HG03460 (cell line): ENCODE results near the gene CBLN1.
"Not testable (repeated sequence)": the region's sequence is repeated elsewhere in the genome, so short reads cannot be mapped to it uniquely, and the experiment has no call there.

Experiments
- ATAC-seq: cut with Tn5 transposase; IDR thresholded peaks from one replicate; pipeline ENCODE4 v1.9.1; 2021; ENCODE audit not compliant: unreplicated experiment

The CBLN1 gene

DNA sequence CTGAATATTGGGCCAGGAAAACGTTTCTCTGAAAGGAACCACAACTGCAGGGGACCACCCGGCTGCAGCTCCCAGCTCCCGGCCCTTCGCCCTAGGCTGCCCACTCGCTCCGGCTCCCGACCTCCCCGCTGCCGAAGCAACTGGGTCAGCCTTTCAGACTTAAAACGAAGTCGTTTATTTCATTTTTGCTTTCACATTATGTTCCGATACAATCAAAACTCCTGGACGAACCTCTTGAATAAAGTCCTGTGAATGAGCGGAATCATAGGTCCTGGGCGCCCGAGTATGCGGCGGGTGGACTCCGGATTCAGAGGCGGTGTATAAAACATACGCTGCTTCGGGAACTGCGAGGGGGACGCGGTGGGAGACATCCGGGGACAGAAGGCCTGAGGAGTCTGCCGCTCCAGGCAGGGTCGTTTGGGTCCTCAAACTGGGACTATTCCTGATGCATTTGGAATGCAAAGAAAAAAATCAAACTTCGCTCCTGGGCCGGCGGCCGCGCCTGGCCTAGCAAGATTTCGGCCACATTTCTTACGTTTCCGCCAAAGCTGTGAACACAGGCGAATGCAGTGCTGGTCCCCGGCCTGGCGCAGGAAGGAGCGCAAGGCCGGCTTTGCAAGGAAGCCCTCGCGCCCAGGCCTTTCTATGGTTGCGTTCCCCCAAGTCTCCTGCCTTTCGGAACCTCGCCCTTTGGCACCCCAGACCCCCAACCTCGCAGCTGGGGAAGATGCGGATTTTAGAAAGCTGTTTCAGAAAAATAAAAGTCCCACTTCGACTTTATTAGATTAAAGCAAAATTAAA lies 3.7 kb downstream of the CBLN1 start:
- no peak for ATAC-seq

DNA sequence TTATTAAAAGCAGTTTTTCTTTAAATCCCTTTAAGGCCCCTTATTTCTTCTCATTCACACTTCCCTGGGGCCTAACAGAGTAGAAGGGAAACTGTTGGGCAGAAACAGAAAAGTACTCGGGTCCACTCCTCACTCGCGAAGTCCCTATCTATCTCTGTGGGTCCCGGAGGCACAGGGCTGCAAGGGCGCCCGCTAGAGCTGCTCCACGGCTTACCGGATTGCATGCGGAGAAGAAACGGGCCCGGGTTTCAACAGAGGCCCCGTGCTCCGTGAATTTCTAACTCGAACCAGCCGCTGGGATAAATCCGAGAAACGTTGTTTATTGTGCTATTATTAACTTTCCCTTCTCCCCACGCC lies 4.3 kb downstream of the CBLN1 start:
- ATAC-seq, result no peak

GRCh38 chr16:49276646-49277385 lies 4.8 kb downstream of the CBLN1 start:
- ATAC-seq, result no peak

DNA sequence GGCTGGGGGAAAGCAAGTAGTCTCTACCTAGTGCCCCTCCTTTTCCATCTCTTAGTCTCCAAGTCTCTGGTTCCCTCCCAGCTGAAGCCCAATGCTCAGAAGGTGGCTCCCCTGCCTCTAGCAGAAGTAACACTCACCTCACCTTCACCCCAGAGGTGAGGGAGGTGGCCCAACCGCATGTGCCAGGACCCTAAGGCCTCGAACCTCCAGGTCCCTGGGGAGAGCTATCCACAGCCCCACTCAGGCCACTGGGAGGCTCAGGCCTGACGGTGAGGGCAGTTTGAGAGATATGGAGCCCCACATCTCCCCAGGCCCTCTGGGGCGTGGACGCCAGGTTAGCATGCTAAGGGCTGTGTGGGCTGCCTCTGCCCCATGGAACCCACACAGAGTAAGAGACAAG lies 5.8 kb downstream of the CBLN1 start:
- ATAC-seq, result no peak

DNA sequence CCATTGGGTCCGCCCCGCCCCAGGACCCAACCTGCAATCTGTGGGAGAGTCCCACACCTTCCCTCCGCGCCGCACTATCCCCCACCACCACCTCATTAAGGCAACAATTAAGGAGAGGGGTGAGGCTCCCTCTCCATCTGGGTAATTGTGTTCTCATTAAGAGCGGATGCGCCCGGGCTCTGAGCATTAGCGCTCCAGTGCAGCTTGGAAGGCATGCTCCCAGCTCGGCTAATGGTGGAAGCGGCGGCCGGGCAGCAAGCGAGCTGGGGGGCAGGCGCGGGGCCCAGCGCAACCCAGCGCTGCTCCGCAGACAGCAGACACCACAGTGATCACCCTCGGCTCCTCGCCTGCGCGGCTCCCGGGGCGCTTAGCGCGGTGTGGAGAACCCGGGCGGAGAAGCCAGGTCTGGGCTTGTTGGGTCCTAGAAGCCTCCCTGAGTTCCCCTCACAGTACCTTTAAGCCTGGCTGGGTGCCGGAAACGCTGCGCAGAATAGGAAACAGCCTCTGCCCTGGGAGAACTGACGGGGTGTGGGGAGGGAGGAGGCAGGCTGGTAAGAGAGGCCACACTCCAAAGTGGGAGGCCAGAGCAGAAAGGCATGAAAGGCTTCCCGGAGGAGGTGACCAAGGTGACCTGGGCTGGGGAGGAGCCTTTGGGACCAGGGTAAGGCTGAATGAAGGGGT lies 6.4 kb downstream of the CBLN1 start:
- no peak for ATAC-seq

- ATAC-seq, result no peak
Measured at GRCh38 chr16:49274591-49274990, 7.0 kb downstream of the CBLN1 start.

- no peak for ATAC-seq
Measured at GRCh38 chr16:49273771-49274170, 7.9 kb downstream of the CBLN1 start.

DNA sequence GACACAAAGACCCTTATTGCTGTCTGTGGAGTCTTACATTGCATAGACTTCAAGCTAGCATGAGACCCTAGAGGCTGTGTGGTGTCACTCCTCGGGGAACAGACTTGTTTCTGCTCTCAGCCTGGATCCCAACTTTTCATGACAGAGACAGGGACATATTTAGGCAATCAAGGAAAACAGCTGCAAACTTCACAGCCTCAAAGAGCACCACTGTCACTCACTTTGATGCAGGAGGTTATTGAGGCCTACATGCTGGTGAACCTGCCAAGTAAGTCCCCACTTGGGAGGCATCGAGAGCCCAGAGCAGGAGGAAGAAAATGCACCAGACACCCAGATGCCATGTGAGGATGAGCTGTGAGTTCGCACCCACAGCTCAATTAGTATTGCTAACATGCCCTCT lies 10.3 kb downstream of the CBLN1 start:
- ATAC-seq, result no peak

GRCh38 chr16:49269201-49269600 lies 12.4 kb downstream of the CBLN1 start:
- no peak for ATAC-seq

DNA sequence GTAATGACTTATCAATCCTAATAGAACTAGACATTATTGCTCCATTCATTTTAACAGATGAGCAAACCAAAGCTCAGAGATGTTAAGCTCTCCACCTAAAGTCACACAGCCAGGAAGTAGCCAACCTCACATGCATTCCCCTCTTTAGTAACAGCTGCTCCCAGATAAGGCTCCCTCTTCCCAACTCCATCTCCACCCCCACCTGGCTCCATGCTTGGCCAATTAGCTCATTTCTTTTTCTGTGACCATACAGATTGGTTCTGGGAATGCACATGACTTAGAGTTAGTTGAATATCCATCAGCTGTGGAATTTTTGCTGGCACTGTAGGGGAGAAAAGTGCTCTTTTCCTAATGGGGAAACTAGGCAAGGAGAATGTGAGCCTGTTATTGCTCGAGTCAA lies 13.0 kb downstream of the CBLN1 start:
- no peak for ATAC-seq

GRCh38 chr16:49262501-49262900 lies 19.1 kb downstream of the CBLN1 start:
- no peak for ATAC-seq

GRCh38 chr16:49261930-49262329 lies 19.7 kb downstream of the CBLN1 start:
- no peak for ATAC-seq

DNA sequence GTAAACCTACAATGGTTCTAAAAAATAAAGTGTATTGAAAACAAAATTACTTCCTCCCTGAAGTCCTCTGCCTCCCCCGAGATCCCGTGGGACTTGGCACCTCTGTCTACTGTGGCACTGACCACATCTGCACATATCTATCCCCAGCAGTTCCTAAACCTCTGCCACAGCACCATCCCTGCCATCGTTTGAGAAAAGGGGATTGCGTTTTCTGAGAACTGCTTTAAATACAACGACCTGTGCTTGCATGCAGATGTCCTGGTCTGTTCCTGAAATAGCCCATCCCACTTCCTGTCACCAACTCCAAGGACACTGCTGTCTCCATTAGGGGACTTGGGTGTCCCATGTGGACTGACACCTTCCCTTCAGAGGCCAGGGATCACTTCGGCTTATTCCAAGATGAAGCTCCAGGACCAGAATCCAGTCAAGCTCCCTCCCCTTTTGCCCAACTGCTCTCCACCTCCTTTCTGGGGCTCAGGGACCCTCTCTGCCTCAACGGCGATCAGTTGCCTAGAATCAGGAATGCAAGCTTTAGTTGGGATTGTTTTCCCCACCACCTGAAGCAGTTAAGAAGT lies 20.6 kb downstream of the CBLN1 start:
- ATAC-seq, result no peak

DNA sequence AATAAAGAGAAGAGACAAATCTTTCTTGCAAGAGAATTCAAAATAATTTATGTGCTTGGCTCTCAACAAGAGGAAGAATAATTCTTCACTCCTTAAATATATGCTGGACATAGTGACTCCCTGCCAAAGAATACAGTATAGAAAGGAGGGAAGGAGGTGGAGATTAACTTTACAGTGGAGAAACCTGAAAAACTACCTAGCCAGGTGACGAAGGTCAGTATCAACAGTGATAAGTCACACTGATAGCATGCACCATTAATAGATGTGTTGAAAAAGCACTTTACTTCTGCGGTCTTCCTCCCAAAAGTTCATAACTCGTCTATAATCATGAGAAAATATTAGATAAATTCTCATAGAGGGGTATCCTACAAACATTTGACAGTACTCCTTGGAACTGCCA lies 21.4 kb downstream of the CBLN1 start:
- no peak for ATAC-seq

- no peak for ATAC-seq
Measured at GRCh38 chr16:49259330-49259729, 22.3 kb downstream of the CBLN1 start.

- ATAC-seq, result no peak
Measured at GRCh38 chr16:49250689-49251088, 30.9 kb downstream of the CBLN1 start.

- no peak for ATAC-seq
Measured at GRCh38 chr16:49248227-49248626, 33.4 kb downstream of the CBLN1 start.

- no peak for ATAC-seq
Measured at GRCh38 chr16:49236216-49236615, 45.4 kb downstream of the CBLN1 start.

GRCh38 chr16:49228335-49228734 lies 53.3 kb downstream of the CBLN1 start:
- ATAC-seq, result not testable (repeated sequence)
